Erythroblast (primary cell): ENCODE data around the gene KANSL1.

Source experiments
- GATA1 ChIP-seq: IDR thresholded peaks from 2 replicates; pipeline ENCODE4 v1.6.1; 2011; ENCODE audit warnings: low read depth, mild to moderate bottlenecking, control low read depth, low read length, moderate library complexity
- POLR2A ChIP-seq: IDR thresholded peaks from 2 replicates; pipeline ENCODE4 v1.6.1; 2011; ENCODE audit warnings: mild to moderate bottlenecking, low read length

DNA sequence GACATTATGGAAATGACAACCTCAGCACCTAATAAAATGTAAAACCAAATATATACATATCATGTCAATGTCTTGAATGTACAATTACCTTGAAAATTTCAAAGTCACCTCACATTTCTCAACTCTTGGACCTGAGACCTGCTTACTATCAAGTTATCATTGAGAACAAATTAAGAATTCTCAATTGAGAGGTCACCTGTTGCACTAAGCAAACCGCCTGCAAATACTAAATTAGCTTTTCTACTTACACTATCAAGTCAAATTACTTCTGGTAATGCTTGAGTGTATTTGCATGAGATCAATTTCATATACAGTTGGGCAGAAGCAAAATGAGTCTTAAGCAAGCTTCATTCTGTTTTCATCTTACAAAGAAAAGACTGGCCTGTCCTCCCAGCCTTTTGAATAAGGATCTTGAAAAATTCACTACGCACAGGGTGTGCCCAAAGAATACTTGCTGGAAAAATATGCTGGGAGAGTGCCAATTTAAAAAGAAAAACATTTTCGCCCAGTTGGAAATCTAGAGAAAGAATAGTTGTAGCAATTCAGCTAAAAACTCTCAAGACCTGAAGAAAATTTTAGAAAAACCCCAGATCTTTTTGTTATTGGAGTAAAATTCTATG is 35.7 kb downstream of the KANSL1 start:
- TF ChIP-seq POLR2A (no peak), GATA1 (no peak)
